Osteocyte (in vitro differentiated cells): ENCODE measurements around the gene PCCA. TPM values are rescaled to one million over a fixed set of nuclear protein-coding genes. Genes with fewer than 3 reads are reported as not detected.

Experiments
- DNase-seq: peaks from one replicate; pipeline ENCODE4 v3.0.0; 2021; ENCODE audit warnings: mixed read lengths; ENCODE audit not compliant: unreplicated experiment; ENCODE audit errors: extremely low spot score
- H3K27ac Mint-ChIP-seq: one replicate; pipeline ENCODE4 v1.8.0; 2021; ENCODE audit warnings: mild to moderate bottlenecking, mixed read lengths; ENCODE audit not compliant: unreplicated experiment
- H3K27me3 Mint-ChIP-seq: one replicate; pipeline ENCODE4 v1.8.0; 2021; ENCODE audit warnings: mixed read lengths; ENCODE audit not compliant: unreplicated experiment
- H3K36me3 Mint-ChIP-seq: one replicate; pipeline ENCODE4 v1.8.0; 2021; ENCODE audit warnings: mixed read lengths; ENCODE audit not compliant: unreplicated experiment
- H3K4me1 Mint-ChIP-seq: one replicate; pipeline ENCODE4 v1.8.0; 2021; ENCODE audit warnings: mixed read lengths; ENCODE audit not compliant: unreplicated experiment
- H3K4me3 Mint-ChIP-seq: one replicate; pipeline ENCODE4 v1.8.0; 2021; ENCODE audit warnings: mild to moderate bottlenecking, moderate library complexity, mixed read lengths; ENCODE audit not compliant: unreplicated experiment
- H3K9me3 Mint-ChIP-seq: one replicate; pipeline ENCODE4 v1.8.0; 2021; ENCODE audit warnings: mixed read lengths; ENCODE audit not compliant: unreplicated experiment
- total RNA-seq: library from RNA; stranded (reverse); gene quantifications from 2 replicates; pipeline ENCODE4 v1.2.1, GENCODE V29; 2021
- TF ChIP-seq, protein P1 (sequence below): fragments of 200-600 bp; sonication (generic); IDR thresholded peaks from 2 replicates; pipeline ENCODE4 v1.5.0; 2021; ENCODE audit warnings: antibody characterized with exemption, mild to moderate bottlenecking, moderate library complexity

The PCCA gene
- total RNA-seq, 1 donor from 2014 or later, result 33.7 TPM

DNA sequence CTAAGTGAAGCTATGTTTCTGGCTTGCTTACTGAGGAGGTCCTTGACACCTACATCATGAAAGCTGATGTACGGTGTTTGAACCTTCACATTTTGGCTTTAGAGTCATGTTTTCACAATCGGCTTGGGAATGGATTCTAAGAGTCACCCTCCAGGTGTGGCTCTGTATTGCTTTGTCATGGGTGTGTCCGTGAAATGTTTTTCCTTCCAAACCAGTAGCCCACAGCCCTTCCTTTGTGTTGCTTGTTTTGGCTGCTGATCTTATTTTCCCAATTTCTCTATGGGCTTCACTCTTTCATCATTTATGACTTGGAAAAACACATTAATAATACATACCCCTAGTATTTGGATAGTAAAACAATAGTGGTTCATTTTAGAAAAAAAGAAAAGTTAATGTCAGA is 259.1 kb downstream of the PCCA start:
- H3K4me1 Mint-ChIP-seq, result peaks cover 37% of the 10 kb centered on the region
- no peak for DNase-seq
- no peaks in the 10 kb centered on the region for H3K27me3 Mint-ChIP-seq
- peaks cover 12% of the 10 kb centered on the region for H3K9me3 Mint-ChIP-seq
- TF ChIP-seq, protein P1, sequence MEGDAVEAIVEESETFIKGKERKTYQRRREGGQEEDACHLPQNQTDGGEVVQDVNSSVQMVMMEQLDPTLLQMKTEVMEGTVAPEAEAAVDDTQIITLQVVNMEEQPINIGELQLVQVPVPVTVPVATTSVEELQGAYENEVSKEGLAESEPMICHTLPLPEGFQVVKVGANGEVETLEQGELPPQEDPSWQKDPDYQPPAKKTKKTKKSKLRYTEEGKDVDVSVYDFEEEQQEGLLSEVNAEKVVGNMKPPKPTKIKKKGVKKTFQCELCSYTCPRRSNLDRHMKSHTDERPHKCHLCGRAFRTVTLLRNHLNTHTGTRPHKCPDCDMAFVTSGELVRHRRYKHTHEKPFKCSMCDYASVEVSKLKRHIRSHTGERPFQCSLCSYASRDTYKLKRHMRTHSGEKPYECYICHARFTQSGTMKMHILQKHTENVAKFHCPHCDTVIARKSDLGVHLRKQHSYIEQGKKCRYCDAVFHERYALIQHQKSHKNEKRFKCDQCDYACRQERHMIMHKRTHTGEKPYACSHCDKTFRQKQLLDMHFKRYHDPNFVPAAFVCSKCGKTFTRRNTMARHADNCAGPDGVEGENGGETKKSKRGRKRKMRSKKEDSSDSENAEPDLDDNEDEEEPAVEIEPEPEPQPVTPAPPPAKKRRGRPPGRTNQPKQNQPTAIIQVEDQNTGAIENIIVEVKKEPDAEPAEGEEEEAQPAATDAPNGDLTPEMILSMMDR, result no peak
- peak overlapping the region; percentile 5 for H3K4me3 Mint-ChIP-seq
- peak overlapping the region; percentile 87 for H3K27ac Mint-ChIP-seq
- H3K36me3 Mint-ChIP-seq, result peaks cover 31% of the 10 kb centered on the region

- peaks cover 13% of the 10 kb centered on the region for H3K9me3 Mint-ChIP-seq
- peaks cover 27% of the 10 kb centered on the region for H3K4me1 Mint-ChIP-seq
- TF ChIP-seq, protein P1, result no peak
- DNase-seq, result no peak
- peak overlapping the region; percentile 34 for H3K27ac Mint-ChIP-seq
- H3K36me3 Mint-ChIP-seq, result peaks cover 24% of the 10 kb centered on the region
- H3K27me3 Mint-ChIP-seq, result no peaks in the 10 kb centered on the region
- H3K4me3 Mint-ChIP-seq, result no peak overlapping the region
Measured at GRCh38 chr13:100349594-100349993, 260.7 kb downstream of the PCCA start.

DNA sequence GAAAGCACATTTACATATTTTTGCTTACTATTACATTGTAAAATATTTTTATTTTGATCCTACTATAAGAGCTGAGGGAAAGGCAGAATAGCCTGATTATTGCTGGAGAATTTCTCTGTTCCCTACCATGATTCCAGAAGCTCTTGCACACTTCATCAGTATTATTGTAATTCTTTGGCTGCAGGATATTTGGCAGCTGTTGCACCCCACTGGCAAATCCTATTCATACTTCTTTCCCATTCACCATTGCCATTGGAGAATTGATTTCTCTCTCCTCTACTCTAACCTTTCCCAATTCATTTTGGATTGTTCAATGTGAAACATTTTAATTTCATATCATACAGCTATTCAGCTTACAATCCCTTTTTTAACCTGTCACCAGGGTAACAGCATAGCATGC is 261.7 kb downstream of the PCCA start:
- H3K27me3 Mint-ChIP-seq, result no peaks in the 10 kb centered on the region
- TF ChIP-seq, protein P1, result no peak
- no peak overlapping the region for H3K4me3 Mint-ChIP-seq
- peaks cover 27% of the 10 kb centered on the region for H3K4me1 Mint-ChIP-seq
- H3K9me3 Mint-ChIP-seq, result peaks cover 15% of the 10 kb centered on the region
- DNase-seq, result no peak
- H3K27ac Mint-ChIP-seq, result no peak overlapping the region
- peaks cover 22% of the 10 kb centered on the region for H3K36me3 Mint-ChIP-seq

DNA sequence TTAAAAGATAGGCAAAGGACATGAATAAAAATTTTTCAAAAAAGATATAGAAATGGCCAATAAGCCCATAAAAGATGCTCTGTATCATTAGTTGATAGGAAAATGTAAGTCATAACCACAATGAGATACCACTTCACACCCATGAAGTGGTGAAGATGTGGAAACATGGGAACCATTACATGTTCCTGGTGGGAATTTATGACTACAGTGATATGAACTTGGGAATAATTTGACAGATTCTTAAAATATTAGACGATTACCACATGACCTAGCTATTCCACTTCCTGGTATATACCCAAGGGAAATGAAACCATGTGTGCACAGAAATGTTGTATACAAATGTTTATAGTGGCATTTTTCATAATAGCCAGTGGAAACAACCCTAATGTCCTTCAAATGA is 267.5 kb downstream of the PCCA start:
- peaks cover 15% of the 10 kb centered on the region for H3K36me3 Mint-ChIP-seq
- H3K9me3 Mint-ChIP-seq, result peaks cover 7% of the 10 kb centered on the region
- no peaks in the 10 kb centered on the region for H3K27me3 Mint-ChIP-seq
- TF ChIP-seq, protein P1, result no peak
- H3K4me3 Mint-ChIP-seq, result no peak overlapping the region
- no peak for DNase-seq
- H3K27ac Mint-ChIP-seq, result no peak overlapping the region
- peaks cover 18% of the 10 kb centered on the region for H3K4me1 Mint-ChIP-seq

DNA sequence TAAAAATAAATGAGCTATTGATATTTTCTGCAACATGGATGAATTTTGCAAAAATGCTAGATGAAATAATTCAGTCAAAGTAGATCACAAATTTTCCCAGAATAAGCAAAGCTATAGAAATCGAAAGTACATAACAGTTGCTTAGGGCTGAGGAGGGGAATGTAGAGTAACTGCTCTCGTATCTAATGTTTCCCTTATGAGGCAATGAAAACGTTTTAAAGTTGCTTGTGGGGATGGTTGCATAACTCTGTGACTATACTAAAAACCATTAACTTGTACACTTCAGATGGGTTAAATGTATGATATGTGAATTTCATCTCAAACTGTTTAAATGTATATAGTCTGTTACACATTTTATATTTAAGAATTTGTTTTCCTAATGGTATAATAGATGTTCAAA is 268.0 kb downstream of the PCCA start:
- H3K36me3 Mint-ChIP-seq, result peaks cover 13% of the 10 kb centered on the region
- H3K27me3 Mint-ChIP-seq, result no peaks in the 10 kb centered on the region
- no peak overlapping the region for H3K4me3 Mint-ChIP-seq
- TF ChIP-seq, protein P1, result no peak
- no peak for DNase-seq
- peaks cover 7% of the 10 kb centered on the region for H3K9me3 Mint-ChIP-seq
- peaks cover 22% of the 10 kb centered on the region for H3K4me1 Mint-ChIP-seq
- no peak overlapping the region for H3K27ac Mint-ChIP-seq
